GM12872 (cell line): ENCODE data around the gene FGFBP3.

ENCODE experiments used
- TF ChIP-seq, protein P1 (sequence below): IDR thresholded peaks from 3 replicates; pipeline ENCODE4 v1.5.1; 2011; ENCODE audit warnings: low read depth, mild to moderate bottlenecking, low read length, moderate library complexity; ENCODE audit not compliant: insufficient read depth

Gene FGFBP3

GRCh38 chr10:91919651-91920050 is 10.4 kb upstream of the FGFBP3 start:
- TF ChIP-seq, protein P1, sequence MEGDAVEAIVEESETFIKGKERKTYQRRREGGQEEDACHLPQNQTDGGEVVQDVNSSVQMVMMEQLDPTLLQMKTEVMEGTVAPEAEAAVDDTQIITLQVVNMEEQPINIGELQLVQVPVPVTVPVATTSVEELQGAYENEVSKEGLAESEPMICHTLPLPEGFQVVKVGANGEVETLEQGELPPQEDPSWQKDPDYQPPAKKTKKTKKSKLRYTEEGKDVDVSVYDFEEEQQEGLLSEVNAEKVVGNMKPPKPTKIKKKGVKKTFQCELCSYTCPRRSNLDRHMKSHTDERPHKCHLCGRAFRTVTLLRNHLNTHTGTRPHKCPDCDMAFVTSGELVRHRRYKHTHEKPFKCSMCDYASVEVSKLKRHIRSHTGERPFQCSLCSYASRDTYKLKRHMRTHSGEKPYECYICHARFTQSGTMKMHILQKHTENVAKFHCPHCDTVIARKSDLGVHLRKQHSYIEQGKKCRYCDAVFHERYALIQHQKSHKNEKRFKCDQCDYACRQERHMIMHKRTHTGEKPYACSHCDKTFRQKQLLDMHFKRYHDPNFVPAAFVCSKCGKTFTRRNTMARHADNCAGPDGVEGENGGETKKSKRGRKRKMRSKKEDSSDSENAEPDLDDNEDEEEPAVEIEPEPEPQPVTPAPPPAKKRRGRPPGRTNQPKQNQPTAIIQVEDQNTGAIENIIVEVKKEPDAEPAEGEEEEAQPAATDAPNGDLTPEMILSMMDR: no peak

DNA sequence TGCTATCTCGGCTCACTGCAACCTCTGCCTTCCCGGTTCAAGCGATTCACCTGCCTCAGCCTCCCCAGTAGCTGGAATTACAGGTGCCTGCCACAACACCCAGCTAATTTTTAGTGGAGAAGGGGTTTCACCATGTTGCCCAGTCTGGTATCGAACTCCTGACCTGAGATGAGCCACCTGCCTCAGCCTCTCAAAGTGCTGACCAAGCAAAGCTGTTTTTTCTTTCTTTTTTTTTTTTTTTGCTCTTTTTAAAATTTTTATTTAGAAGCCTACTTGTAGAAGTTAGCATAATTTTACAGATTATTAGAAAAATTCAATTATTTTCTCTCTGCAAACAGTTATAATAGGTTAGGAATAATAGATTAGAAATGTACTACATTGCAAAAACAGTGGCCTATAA is 1.2 kb upstream of the FGFBP3 start:
- TF ChIP-seq, protein P1: no peak

- TF ChIP-seq, protein P1: peak; percentile 65
Measured at GRCh38 chr10:91908337-91909116, 759 bp downstream of the FGFBP3 start.

DNA sequence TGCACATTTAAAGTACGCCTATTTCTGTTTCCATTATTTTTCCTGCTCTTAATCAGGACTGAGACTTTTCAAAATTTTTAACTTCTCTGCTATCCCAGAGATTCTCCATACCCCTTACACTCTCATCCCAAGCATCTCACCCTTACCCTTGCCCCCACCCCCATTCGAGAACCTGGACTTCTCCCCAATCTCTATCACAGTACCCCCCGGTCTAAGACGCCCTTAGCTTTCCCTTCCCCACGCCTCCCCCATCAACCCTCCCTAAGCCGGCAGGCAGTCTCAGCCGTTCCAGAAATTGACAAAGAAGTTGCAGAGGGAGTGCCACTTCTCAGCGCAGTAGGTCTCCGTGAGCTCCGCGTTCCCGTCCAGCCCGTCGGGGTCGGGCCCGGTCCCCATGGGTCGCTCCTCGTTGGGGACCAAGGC is 1.4 kb downstream of the FGFBP3 start:
- TF ChIP-seq, protein P1: no peak

DNA sequence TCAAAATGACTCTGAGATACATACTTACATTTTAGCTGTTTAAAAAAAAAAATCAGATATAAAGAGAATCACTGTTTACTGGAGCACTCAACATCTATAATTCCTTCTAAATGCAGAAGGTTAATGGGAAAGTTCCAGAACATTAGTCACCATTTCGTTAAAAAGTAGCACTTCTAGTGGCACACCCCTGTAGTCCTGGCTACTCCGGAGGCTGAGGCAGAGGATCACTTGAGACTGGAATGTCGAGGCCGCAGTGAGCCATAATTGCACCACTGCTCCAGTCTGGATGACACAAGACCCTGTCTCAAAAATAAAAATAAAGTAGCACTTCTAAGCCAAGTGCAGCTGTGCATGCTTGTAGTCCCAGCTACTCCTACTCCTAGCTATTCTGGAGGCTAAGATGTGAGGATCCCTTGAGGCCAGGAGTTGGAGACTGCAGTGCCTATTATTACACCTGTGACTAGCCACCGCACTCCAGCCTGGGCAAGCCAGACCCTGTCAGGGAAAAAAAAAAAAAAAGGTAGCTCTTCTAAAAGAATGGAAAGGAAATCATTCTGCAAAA is 2.2 kb downstream of the FGFBP3 start:
- TF ChIP-seq, protein P1: no peak

DNA sequence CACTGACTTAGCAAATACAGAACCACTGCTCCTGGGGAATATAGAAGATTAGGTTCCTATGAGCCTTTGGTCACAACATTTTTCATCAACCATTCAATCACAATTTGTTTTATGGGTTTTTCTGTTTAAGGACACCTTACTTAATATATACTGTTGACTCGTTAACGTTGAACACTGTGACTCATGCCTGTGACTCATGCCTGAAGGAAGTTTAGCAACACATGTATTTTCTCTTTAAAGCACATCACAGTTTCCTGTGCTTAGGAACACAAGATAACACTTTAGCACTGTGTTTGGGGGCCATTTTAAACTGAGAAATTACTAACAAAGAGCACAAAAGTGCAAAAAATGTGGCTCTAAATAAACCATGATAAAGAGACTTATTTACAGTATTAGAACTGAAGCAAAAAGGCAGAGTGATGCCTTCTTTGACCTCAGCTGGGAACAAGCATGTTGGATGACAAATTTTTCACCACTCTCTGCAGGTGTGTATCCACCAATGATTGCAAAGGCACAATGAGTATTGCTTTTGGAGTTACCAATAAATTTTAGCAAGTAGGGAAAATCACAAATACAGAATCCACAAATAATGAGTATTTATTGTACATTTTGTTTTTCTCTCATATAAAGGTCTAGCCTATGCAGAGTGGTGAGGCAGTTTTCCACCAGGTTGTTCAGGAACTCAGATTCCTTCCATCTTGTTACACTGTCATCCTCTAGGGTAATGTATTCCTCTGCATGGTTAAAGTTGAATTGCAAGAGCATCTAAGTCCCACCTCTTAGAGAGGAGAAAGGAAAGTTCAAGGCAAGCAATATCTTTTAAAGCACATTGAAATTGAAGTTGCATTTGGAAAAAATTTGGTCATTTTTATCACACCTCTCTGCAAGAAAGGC is 7.3 kb downstream of the FGFBP3 start:
- TF ChIP-seq, protein P1: no peak

- TF ChIP-seq, protein P1: no peak
Measured at GRCh38 chr10:91897421-91897820, 11.9 kb downstream of the FGFBP3 start.
